H54 (cell line): ENCODE results near the gene TMEM181.

ENCODE experiments used
- DNase-seq: peaks from one replicate; pipeline ENCODE4 v3.0.0; 2011; ENCODE audit warnings: low spot score, mixed read lengths; ENCODE audit not compliant: insufficient read length
- FAIRE-seq: peaks from 3 replicates; lab custom pipeline; 2011; peaks lifted over from hg19 to GRCh38; lab: Jason Lieb, UNC
- POLR2A ChIP-seq: IDR thresholded peaks from 2 replicates; pipeline ENCODE4 v1.6.1; 2011; ENCODE audit warnings: low read depth, mild to moderate bottlenecking, low read length

TMEM181 gene

GRCh38 chr6:158528826-158529225, 31.1 kb upstream of the TMEM181 start:
- no peak for TF ChIP-seq POLR2A
- DNase-seq: no peak
- FAIRE-seq: no peak

- TF ChIP-seq POLR2A: no peak
- DNase-seq (no peak), FAIRE-seq (no peak)
These were observed 30.3 kb upstream of the TMEM181 start for GRCh38 chr6:158529629-158530028.

GRCh38 chr6:158531566-158531965, 28.3 kb upstream of the TMEM181 start:
- DNase-seq (no peak), FAIRE-seq (no peak)
- no peak for TF ChIP-seq POLR2A

GRCh38 chr6:158531970-158532369, 27.9 kb upstream of the TMEM181 start:
- DNase-seq (no peak), FAIRE-seq (no peak)
- no peak for TF ChIP-seq POLR2A

- FAIRE-seq (no peak), DNase-seq (peak; percentile 65)
These were observed 23.6 kb upstream of the TMEM181 start for GRCh38 chr6:158536084-158536890.

GRCh38 chr6:158536891-158537798, 22.7 kb upstream of the TMEM181 start:
- peak; percentile 22 for DNase-seq
- no peak for FAIRE-seq
- TF ChIP-seq POLR2A: no peak

More at GRCh38 chr6:158536084-158536890, 23.6 kb upstream of the TMEM181 start:
- TF ChIP-seq POLR2A: no peak

GRCh38 chr6:158538741-158539140, 21.1 kb upstream of the TMEM181 start:
- no peak for TF ChIP-seq POLR2A
- FAIRE-seq (no peak), DNase-seq (no peak)

- TF ChIP-seq POLR2A: no peak
- DNase-seq (no peak), FAIRE-seq (no peak)
These were observed 20.5 kb upstream of the TMEM181 start for GRCh38 chr6:158539413-158539812.

- no peak for TF ChIP-seq POLR2A
- no peak for FAIRE-seq
- no peak for DNase-seq
These were observed 20.0 kb upstream of the TMEM181 start for GRCh38 chr6:158539881-158540280.

GRCh38 chr6:158543606-158544185, 16.2 kb upstream of the TMEM181 start:
- DNase-seq (no peak), FAIRE-seq (no peak)
- TF ChIP-seq POLR2A: no peak

- TF ChIP-seq POLR2A: no peak
- FAIRE-seq (no peak), DNase-seq (no peak)
These were observed 15.5 kb upstream of the TMEM181 start for GRCh38 chr6:158544428-158544827.

GRCh38 chr6:158545043-158545966, 14.6 kb upstream of the TMEM181 start:
- TF ChIP-seq POLR2A: no peak
- FAIRE-seq (no peak), DNase-seq (no peak)
